GM18505 (cell line): ENCODE measurements around the gene LCE1E.

Experiments used
- ATAC-seq: cut with Tn5 transposase; IDR thresholded peaks from one replicate; pipeline ENCODE4 v1.9.1; 2021; ENCODE audit not compliant: unreplicated experiment
- POLR2A ChIP-seq: IDR thresholded peaks from 4 replicates; pipeline ENCODE4 v1.6.1; 2011; ENCODE audit warnings: borderline replicate concordance; ENCODE audit not compliant: insufficient read depth, insufficient read length; ENCODE audit errors: extremely low read depth

The LCE1E gene

DNA sequence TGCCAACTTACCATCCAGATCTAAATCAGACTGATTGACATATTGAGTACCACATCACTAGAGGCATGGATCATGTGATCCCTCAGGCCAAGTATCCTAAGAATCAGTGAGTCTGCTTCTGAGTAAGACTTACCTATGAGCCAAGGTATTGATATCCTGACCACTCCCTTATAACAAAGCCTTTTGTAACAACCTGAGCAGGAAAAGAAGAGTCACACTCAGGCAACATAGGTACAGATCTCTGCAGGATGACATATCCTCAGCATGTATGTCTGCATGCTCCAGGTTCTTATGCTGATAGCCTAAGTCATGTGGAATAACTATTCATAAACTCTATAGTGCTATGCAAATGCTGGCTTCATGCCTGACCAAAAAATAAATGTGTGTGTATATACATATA is 38.9 kb downstream of the LCE1E start:
- ATAC-seq, result no peak
- TF ChIP-seq POLR2A, result no peak

DNA sequence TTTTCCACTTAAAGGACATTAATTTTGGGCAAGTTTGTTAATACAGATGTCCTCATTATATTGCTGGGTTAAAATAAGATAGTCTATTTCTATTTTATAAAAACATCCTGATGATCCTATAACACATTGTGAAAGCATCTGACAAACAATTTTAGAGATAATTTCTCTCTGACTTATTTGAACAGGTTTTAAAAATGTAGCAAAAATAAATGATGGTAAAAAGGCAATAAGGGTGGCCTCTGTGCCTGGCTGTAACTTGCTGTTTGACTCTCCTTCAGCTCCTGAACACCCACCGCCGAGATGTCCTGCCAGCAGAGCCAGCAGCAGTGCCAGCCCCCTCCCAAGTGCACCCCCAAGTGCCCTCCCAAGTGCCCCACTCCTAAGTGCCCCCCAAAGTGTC is 41.1 kb downstream of the LCE1E start, which contains the start of gene LCE1A:
Gene LCE1A, plus strand, starts transcription at position 301 of the 400 bp plus-strand sequence. Its CDS starts 0 bp downstream, at position 301.
- ATAC-seq, result no peak
- TF ChIP-seq POLR2A, result no peak

DNA sequence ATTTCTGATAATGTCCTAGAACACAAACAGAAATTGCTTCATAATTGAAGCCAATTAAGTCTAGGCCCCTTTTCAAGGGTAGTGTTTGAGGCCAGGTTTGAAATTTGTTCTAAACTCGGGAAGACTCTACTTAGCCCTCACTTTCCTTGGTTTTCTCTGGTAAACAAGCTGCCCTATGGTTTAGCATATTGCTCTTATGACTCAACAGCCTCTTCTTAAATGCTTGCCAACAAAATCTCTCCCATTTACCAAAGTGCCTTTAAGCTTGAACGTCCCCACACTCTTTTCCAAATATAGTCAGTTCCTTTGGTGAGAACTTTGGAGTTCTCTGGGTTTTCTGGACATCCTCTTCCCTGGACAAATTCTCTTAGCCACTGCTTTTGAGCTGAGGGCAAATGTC is 50.8 kb downstream of the LCE1E start:
- no peak for TF ChIP-seq POLR2A
- ATAC-seq, result no peak
